ENCODE results near the gene SLC7A11.
"Not testable (repeated sequence)": the region's sequence is repeated elsewhere in the genome, so short reads cannot be mapped to it uniquely, and the experiment has no call there.

Gene SLC7A11

DNA sequence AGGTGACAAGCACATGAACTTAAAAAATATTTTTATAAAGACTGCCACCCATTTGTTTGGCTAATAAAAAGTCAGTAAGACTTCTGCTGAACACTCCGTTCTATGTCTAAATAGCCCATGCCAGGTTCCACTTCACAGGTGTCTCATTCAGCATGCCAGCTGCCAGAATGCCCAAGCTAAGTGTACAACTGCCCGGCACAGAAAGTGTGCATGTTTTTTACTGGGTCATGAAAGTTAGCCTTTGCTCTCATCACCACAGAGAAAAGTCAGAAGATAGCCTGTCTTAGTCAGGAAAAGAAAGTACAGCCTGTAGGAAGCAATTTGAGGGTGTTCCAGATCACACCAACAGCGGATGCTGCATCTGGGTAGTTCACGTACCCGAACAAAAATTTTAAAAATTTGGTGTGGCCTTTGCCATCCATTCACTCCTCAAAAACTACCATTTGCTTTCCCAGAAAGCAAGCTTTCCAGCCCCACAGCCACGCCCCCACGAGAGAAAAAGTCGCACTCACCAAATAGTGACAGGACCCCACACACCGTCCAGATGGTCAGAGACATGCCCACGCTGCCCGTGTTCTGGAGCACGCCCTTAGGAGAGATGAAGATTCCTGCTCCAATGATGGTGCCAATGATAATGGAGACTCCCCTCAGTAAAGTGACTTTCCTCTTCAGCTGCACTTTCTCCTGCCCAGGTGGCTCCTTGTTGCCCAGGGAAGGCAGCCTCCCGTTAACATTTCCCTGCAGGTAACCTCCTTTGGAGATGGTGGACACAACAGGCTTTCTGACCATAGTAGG is 671 bp downstream of the SLC7A11 start:
- FAIRE-seq, result no peak

GRCh38 chr4:138239491-138239890 is 2.7 kb downstream of the SLC7A11 start:
- no peak for FAIRE-seq

DNA sequence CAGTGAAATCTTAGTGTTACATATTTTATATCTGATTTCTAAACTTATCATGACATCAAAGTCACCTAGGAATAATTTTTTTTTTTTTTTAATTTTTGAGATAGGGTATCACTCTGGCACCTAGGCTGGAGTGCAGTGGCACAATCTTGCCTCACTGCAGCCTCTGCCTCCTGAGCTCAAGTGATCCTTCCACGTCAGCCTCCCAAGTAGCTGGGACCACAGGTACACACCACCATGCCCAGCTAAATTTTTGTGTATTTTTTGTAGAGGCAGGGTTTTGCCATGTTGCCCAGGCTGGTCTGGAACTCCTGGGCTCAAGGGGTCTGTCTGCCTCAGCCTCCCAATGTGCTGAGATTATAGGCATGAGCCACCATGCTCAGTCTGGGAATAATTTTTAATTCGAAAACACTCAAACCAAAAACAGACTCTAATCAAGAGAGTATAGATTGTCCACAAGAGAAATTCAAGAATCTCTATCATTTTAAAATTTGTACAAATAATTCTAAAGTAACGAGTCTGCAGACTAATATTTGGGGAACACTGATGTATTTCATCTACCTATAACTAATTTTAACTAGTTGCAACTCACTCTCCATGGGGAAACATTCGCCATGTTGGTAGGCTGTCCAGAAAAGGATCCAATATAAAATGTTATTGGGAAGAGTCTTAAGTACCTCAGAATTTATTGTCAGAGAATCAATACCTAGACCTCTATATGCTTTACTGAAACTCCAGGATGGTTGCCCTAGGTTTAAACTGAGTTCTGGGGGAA is 3.4 kb downstream of the SLC7A11 start:
- no peak for FAIRE-seq

- FAIRE-seq, result not testable (repeated sequence)
Observed at GRCh38 chr4:138237132-138237531, 5.0 kb downstream of the SLC7A11 start.

DNA sequence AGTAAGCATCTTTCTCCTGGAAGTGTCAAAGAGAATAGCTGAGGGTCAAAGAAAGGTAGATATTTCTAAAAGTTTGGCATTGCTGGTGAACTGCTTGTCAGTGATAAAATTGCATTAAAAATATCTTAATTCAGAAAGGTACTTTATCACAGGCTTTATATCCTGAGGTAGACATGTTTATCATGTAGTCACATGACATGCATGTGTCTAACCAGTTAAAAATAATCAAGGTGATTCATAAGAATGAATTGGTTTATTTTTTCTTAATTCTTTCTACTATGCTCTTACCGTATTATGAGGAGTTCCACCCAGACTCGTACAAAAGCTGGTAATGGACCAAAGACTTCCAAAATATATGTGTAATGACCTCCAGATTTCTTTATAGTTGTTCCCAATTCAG is 6.1 kb downstream of the SLC7A11 start:
- FAIRE-seq, result no peak

- FAIRE-seq, result peak; percentile 5
Observed at GRCh38 chr4:138235419-138235952, 6.7 kb downstream of the SLC7A11 start.

GRCh38 chr4:138234248-138234647 is 7.9 kb downstream of the SLC7A11 start:
- FAIRE-seq, result no peak

DNA sequence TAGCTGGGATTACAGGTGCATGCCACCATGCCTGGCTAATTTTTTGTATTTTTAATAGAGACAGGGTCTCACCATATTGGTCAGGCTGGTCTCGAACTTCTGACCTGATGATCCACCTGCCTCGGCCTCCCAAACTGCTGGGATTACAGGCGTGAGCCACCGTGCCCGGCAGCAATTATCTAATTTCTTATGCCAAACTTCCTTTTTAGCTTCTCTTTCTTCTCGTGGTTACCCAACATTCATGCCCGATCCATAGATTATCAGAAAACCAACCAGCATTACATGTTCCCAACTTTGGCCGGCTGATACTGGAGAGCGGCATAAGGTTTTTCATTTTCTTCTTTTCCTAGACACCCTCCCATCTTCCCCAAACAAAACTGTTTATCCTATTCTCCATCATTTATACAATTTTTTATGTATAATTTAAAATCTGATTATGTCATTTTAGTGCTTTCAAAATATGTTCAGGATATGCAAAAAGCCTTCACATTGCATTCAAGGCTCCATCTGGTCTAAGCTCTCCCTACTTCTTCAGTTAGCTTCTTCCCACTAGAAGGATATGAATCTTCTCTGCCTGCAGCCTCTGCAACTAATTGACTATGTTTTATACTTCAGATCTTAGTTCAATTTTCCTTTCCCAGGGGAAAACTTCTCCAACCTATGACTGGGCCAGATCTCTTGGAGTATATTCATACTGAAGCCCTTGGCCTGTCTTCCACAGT is 8.7 kb downstream of the SLC7A11 start:
- FAIRE-seq, result no peak

- FAIRE-seq, result no peak
Observed at GRCh38 chr4:138232364-138232763, 9.8 kb downstream of the SLC7A11 start.

GRCh38 chr4:138230048-138230447 is 12.1 kb downstream of the SLC7A11 start:
- no peak for FAIRE-seq

DNA sequence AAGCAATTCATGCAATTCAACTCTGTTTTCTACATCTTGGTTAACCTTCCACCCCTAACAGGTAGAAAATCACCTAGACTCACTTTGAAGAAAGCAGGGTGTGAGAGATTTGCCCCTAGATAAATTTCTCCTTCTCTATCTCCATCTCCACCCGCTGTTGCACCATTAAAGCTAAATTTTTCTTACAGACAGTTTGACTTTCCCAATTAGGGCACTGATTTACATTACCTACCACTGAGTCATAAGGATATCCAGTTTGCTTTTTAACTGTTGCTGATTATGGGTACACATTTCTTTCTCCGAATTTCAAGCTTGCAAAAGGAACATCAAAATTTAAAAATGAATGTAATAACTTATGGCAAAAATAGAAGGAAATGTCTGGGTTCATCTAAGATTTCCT is 13.0 kb downstream of the SLC7A11 start:
- no peak for FAIRE-seq

GRCh38 chr4:138226351-138226750 is 15.8 kb downstream of the SLC7A11 start:
- no peak for FAIRE-seq

- FAIRE-seq, result no peak
Observed at GRCh38 chr4:138225477-138225876, 16.7 kb downstream of the SLC7A11 start.

DNA sequence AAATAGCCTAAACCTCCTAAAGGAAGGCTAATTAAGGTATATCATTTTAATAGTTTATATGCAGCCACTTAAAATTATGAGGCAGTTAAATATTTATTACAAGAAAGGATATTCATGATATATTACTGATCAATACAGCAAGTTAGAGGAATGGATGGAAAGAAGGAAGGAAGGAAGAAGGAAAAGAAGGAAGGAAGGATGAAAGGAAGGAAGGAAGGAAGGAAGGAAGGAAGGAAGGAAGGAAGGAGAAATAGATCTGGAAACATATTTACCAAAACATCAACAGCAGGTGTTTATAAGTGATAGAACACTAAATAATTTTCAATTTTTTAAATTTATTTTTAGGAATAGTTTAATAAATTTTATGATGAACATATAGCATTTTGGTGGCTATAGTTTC is 17.5 kb downstream of the SLC7A11 start:
- FAIRE-seq, result no peak

DNA sequence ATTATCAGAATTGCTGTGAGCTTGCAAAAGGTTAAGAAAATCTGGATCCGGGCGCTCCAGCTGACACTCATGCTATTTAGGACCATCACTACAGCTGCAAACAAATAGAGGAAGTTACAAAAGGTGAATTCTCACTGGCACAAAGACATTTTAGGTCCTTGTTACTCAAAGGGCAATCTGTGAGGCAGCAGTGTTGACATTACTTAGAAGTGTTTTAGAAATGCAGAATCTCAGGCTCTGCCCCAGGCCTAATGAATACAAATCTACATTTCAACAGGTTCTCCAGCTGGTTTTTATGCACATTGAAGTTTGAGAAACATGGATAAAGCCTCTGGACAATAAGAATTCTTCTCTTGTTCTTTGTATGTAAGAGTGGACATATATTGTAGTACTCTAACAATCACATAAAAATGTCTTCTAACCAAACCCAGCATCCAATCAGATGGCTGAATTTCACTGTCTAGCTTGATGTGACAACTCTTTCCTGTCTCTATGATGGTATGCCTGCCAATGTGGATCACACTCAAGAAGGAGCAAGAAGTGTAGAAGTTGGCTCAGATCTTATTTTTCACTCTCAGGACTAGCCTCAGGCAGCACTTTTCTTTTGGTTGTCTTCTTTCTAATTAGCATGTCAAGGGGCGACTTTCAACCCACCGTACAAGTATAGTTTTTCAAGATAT is 18.8 kb downstream of the SLC7A11 start:
- FAIRE-seq, result no peak

DNA sequence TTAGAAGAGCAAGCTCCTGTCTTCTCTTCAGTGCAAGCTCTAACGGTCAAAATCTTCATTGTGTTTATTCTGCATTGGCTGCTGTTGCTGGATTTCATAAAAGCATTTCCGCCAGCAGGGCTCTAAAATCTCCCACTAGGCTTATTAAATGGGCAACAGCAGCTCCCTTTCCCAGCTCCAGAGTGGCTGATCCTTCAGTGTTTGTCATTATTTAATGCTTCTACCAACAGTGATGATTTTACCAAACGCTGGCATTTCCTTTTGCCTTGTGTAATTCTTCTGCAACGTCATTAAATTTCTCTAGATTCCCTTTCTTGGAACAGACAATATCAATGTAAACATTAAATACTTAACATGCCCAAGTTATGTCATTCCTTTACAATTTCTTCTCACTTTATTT is 20.1 kb downstream of the SLC7A11 start:
- no peak for FAIRE-seq

DNA sequence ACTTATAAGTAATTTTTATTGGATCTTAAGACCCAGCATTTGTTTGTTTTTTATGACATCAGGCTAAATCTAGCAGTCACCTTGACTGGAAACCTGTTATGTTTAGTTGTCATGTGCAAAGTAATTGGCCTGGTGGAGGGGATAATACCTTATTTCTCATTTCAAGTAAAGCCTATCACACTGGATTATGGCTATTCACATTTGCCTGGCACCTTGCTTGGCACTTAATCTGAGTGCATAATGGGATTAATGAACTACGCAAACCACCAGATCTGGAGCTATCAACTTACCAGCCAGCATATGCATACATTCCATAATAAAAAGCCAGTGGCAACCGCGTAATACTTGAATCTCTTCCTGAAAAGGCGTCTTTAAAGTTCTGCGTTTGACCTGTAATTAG is 23.2 kb downstream of the SLC7A11 start:
- no peak for FAIRE-seq

- no peak for FAIRE-seq
Observed at GRCh38 chr4:138217567-138217966, 24.6 kb downstream of the SLC7A11 start.

- no peak for FAIRE-seq
Observed at GRCh38 chr4:138216272-138216867, 25.8 kb downstream of the SLC7A11 start.

- not testable (repeated sequence) for FAIRE-seq
Observed at GRCh38 chr4:138210576-138210975, 31.6 kb downstream of the SLC7A11 start.

GRCh38 chr4:138209094-138209493 is 33.1 kb downstream of the SLC7A11 start:
- FAIRE-seq, result no peak

- no peak for FAIRE-seq
Observed at GRCh38 chr4:138205531-138206233, 36.5 kb downstream of the SLC7A11 start.

Measured in TTC549 (cell line).